Activated CD8-positive, alpha-beta memory T cell treated with anti-CD3 and anti-CD28 coated beads for 4 hours (primary cell): ENCODE results near the gene CRYGC.
"Not testable (repeated sequence)": the region's sequence is repeated elsewhere in the genome, so short reads cannot be mapped to it uniquely, and the experiment has no call there.

Experiments used
- DNase-seq, 2 donors: peaks; one replicate each; pipeline ENCODE4 v3.0.0-alpha.2; 2020; ENCODE audit warnings: low read depth in 2 of 2

The CRYGC gene

DNA sequence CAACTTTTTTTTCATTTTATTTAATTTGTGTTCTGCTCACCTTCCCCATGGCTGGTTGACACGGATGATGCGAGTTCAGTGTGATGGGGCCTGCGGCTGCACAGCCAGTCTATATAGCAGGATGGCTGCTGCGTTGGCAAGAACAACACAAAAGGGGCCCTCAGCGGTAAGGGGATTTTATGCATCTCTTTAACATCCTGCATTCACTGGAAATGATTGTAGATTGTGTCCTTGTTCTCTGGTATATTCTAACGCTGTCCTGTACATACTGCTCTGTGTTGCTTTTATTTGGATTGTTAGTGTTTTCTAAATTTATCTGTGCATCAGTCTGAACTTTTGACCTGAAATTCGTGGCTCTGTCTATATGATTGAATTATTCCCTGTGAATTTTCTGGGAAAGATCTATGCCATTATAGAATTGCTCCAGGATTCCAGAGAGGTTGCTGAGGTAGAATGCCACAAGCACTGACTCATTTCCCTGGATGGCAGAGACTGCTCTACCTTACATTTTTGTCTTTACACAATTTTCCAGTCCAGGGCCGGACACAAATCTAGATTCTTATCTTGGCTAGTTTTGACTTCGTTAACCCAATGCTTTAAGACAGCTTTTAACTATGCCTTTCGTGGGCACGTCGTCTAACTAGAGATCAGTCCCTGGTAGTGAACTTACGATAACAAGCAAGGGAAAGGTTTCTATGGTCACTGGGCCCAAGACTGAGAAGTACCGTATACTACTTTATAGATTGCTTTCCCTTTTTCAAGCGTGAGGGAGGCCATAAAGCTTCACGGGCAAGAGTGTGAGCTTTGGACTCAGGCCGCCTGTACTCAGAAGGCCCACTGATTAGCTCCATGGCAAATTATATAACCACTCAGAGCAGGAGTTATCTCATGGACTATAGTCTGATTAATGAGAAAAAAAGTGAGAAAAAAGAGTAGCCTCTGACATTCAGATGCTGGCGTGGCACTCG, at the start of gene CRYGC:
TSS of gene CRYGC (minus strand) at position 85 of the 968 bp plus-strand sequence. CDS start at position 49, 36 bp downstream.
- DNase-seq, result no peak

DNA sequence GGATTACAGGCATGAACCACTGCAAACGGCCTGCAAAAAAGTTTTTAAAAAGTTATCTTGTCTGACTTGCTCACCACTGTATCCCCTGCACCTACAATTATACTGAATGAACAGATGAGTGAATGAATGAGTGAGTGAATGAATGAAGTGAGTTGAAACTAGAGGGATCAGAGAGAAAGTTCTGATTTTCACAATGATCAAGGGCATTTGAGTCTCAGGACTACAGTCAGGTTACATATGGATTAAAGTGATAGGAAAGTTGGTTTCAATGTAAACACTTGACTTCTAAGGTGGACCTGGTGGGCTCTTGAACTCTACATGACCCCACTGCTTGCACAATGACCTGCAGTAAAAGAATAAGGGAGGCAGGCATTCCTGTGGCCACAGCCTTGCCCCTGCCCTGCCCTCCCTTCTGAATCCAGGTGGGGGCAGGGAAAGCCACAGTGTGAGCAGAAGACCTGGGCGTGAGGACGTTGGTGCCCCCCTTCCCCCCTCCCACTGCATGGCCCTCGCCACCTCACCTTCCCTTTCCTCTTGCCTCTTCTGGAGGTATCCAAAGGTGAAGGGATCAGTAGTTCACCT, 49.5 kb upstream of the CRYGC start:
- no peak for DNase-seq

DNA sequence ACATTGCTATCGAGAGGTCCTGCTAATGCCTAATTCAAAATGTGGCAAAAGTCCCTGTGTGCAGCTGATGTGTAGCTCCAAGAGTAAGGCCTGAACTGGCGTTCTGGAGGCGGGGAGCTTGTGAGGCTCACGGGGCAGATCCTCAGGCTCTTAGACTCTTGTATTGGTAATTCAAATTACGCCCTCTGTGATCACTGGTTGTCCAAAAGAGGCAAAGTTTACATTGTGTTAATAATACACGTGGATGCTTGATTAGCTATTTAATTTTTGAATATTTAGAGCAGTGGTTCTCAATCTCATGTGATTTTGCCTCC, 46.2 kb upstream of the CRYGC start:
- DNase-seq, result no peak

GRCh38 chr2:208175069-208175839, 45.6 kb upstream of the CRYGC start:
- DNase-seq, result peak; percentile 17 to 23

DNA sequence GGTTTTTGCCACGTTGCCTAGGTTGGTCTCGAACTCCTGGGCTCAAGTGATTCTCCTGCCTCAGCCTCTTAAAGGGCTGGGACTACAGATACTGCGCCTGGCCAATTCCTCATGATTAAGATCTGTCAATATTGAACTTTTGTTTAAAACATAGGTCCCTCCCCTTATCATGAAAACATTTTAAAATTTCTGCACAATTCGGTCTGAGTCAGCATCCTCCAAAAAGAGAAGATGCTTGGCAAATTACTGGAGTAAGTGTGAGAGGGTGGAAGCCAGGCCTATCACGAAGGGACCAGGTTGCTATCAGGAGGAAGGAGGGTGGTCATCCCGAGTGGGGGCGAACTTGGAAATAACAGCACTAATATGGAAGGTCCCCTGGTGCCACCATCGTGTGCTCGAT, 44.5 kb upstream of the CRYGC start:
- no peak for DNase-seq

GRCh38 chr2:208172125-208172524, 42.5 kb upstream of the CRYGC start:
- no peak for DNase-seq

- DNase-seq, result no peak
Measured at GRCh38 chr2:208164951-208165755, 35.5 kb upstream of the CRYGC start.

DNA sequence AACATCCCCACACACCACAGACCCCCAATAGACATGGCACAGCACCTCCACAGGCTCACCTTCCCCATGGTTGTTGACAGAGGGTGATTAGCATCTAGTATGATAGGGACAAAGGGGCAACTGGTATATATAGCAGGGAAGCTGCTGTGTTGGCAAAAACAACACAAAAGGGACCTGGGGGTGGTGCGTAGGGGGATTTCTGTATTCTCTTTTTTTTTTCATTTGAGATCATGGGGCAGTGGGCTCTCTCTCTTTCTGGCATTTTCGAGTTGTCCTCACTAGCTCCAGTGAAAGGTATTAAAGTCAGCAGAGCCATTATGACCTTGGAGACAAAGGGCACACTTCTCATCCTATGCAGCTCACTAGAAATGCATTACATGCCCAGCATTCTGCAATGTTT, 33.9 kb upstream of the CRYGC start, which contains the start of gene CRYGA:
TSS of gene CRYGA (minus strand) at position 101 of the 400 bp plus-strand sequence. CDS start at position 68, 33 bp downstream.
- DNase-seq, result no peak

DNA sequence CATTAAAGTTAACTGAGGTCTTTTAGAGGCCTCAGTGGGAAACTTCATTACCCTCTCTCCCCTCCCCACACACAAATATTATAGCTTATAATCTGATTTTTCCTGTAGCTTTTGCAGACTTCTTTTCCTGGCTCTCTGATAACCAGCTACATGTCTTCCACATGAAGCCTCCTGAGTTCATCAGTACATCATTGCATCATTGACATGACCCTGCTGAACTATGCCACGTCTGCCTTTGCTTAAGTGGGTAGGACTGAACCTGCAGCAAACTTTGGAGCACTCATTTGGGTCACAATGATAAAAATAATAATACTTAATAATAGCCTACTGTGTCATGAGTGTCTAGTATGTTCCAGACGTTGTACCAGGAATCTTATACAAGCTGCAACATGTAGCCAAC, 26.8 kb upstream of the CRYGC start:
- no peak for DNase-seq

- no peak for DNase-seq
Measured at GRCh38 chr2:208153156-208153555, 23.5 kb upstream of the CRYGC start.

DNA sequence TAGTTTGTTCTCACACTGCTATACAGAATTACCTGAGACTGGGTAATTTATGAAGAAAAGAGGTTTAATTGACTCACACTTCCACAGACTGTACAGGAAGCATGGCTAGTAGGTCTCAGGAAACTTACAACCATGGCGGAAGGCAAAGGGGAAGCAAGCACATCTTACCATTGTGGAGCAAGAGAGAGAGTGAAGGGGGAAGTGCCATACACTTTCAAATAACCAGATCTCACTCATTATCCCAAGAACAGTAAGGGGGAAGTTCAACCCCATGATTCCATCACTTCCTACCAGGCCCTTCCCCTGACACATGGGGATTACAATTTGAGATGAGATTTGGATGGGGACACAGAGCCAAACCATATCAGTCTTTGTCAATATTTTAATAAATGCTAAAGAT, 21.3 kb upstream of the CRYGC start:
- DNase-seq, result no peak

DNA sequence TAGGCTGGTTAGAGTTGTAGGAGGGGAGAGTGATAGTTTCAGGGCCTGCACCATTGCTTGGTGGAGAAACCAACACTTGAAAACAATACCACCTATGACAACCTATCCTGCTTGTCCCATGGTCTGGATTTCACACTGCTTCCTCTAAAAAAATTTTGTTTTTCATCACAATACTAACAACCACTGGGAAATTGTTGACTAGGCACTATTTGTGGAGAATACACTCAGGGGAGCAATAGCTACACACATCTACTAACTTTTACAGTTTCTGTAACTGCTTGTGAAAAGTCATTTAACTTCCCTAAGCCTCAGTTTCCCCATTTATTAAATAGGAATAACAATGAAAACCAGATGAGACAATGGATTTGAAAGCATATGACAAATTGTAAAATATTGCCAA, 20.5 kb upstream of the CRYGC start:
- no peak for DNase-seq

DNA sequence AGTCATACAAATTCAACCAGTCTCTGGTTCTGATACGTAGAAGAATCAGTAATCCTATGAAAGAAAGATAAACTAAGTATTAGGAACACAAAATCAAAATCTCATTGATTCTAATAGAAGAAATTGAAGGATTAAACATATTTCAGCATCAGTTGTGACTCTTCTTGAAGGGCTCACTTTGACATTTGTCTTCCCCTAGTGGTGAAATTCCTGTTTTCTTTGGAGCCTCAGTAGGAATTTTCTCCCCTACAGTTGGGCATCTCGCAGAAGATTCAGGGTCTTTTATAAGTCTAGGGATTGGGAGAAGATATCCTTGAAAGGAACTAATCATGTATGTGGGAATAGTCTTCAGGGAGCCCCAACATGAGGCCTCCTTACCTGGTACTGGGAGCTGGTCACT, 19.2 kb upstream of the CRYGC start:
- DNase-seq, result no peak

DNA sequence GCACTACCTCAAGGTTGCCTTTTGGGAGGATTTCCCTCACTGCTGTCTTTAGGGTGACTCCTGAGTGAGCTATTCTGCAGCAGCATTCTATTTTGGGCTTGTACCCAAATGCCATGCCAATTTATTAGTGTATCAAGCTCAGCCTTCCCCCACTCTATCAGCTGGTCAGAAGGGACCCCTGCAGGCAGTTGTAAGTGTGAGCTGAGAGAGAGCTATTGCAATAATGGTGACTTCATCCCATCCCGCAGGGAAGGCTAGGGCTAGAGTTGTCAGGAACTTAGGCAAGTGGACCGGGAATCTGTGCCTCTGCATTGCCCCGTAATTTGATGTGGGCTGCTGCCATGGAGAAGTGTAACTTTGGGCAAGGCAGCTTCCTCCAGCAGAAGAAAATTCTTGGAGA, 18.1 kb upstream of the CRYGC start:
- DNase-seq, result no peak

DNA sequence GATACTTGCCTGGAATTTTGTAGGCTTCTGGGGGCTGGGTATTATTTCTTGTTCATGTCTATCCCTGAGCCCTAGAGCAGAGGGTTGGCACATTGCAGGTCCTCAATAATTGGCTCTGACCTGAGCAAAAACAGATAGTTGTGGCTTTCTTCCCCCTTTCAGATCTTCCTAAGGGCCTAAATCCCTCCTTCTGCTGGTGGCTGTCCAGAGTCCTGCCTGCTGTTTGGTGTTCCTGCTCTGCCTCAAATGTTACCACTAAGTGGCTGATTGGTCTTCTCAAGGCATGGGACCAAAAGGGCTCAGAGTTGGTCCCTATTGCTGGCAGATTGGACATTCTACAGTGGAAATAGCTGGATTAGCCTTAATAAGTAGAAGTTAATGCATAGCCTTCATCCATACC, 17.4 kb upstream of the CRYGC start:
- DNase-seq, result no peak

DNA sequence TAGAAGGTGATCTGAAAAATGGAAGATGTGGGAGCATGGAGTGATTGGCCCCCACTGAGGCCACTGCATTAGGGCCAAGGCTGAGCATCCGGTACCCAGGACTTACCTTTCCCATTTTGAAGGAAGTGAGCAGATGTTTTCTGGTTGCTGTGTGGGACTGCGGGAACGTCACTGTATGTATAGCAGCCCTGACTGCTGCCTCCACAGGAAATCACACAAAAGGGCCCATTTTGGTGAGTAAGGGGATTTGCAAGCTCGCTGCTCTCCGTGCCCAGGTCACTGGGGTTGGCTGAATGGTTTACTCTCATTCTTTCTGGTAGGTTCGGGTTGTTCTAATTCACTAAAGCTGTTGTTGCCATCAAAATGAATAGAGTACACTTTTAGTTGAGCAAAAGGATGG, 16.4 kb upstream of the CRYGC start, which contains the start of gene CRYGB:
TSS of gene CRYGB (minus strand) at position 153 of the 400 bp plus-strand sequence. CDS start at position 115, 38 bp downstream.
- DNase-seq, result no peak

DNA sequence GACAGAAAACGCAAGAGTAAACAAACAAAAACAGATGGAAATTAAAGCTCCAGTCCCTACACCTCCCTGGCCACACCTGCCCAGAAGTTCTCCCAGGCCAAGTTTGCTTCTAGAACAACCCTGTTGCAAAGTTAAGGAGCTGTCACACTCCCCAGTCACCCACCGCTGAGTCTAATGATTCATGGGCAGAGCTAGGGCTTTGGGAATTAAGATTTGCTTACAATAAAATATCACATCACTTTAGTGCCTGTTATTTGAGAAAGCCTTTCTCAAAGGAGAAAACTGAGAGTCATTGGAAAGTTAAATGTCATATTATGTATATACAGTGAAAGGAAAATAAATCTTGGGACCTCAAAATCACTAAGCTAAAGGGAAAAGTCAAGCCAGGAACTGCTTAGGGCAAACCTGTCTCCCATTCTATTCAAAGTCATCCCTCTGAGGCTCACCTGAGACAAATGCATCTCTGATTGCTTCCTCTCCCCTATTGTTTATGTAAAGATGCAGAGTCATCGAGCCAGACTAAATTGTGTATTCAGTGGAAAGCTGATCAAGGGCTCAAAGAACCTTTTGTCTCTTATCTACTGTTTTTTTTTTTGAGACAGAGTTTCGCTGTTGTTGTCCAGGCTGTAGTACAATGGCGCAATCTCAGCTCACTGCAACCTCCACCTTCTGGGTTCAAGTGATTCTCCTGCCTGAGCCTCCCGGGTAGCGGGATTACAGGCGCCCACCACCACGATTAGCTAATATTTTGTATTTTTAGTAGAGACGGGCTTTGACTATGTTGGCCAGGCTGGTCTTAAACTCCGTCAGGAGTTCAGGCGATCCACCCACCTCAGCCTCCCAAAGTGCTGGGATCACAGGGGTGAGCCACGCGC, 13.5 kb upstream of the CRYGC start:
- DNase-seq, result no peak

DNA sequence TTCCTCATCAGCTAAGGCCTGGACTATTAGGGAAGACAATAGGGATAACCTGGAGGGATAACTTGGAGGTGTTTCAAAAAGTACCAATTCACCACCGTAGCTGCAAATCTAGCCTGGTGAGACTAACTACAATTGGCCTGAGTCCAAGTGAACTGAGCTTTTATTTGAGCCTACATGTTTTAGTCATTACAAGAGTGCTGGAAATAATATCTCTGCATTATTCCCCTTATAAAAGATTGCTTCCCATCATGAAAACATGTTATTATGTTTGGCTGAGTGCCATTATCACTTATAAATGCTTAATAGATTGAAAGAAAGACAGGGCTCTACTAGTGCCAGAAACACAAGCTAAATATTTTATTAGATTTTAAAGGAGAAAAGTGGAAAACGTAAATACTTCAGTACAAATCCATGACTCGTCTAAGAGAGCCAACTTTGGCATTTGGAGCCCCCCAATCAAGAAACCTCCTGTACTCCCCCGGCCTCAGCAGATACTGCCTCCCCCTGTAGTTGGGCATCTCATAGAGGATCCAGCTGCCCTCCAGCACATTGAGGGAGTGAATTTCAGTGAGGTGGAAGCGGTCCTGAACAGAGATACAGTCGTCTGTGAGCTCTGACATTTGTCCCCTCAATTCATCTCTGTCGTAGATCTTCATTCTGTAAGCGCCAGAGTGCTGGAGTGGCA, 12.8 kb upstream of the CRYGC start:
- DNase-seq, result no peak

DNA sequence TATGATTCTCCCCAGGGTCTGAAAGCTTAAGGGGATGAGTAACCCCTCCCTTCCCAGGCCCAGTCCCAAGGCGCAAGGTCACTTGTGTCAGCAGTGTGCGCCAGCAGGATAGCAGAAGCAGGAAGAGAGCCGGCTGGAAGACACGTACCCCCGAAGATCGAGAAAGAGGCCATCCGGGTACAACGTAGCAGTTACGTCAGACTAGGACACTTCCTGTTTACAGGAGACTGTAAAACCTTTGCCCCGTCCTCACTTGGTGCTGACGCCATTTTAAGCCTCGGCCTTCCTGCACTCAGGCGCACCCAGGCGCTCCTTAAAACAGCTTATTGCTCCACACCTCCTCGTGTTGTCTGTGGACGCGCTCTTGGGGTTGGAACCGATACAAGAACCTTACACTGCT, 9.8 kb upstream of the CRYGC start:
- DNase-seq, result no peak

DNA sequence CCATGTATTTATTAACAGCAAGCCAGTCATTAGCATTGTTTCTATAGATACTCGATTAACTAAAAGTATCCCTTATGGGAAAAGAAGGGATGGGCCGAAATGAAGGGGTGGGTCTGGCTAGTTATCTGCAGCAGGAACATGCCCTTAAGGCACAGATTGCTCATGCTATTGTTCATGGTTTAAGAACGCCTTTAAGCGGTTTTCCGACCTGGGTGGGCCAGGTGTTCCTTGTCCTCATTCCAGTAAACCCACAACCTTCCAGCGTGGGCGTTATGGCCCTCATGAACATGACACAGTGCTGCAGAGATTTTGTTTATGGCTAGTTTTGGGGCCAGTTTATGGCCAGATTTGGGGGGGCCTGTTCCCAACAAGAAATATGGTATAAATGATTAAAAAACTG, 8.7 kb upstream of the CRYGC start:
- not testable (repeated sequence) for DNase-seq
